ENCODE measurements around the gene IWS1. TPM values are rescaled to one million over a fixed set of nuclear protein-coding genes. Genes with fewer than 3 reads are reported as not detected.

IWS1 gene
- total RNA-seq, 2 donors from 2014 or later: 91.4 to 107 TPM

GRCh38 chr2:127552846-127553245 is 26.6 kb upstream of the IWS1 start:
- Histone ChIP-seq H3K4me1 (ENCODE audit: control insufficient read depth, insufficient read depth, low read length) (no peaks in the 10 kb centered on the region), H3K9me3 (ENCODE audit: control insufficient read depth, low read length) (peaks cover 15% of the 10 kb centered on the region), H3K36me3 (ENCODE audit: control insufficient read depth, insufficient read depth, low read length) (no peaks in the 10 kb centered on the region), H3K9ac (ENCODE audit: extremely low read depth, low read length, poor library complexity, severe bottlenecking) (no peak overlapping the region), H3K4me3 (ENCODE audit: low read length) (no peak overlapping the region), H3K27ac (ENCODE audit: low read depth, low read length) (no peak overlapping the region), H3K27me3 (ENCODE audit: control insufficient read depth, insufficient read depth, low read length, poor library complexity, severe bottlenecking) (peaks cover 5% of the 10 kb centered on the region)
- Mint-ChIP-seq H3K4me3 (no peak overlapping the region), H3K36me3 (ENCODE audit: low read depth) (no peaks in the 10 kb centered on the region), H3K4me1 (peaks cover 7% of the 10 kb centered on the region), H3K27me3 (ENCODE audit: insufficient read depth) (peaks cover 6% of the 10 kb centered on the region), H3K27ac (no peak overlapping the region), H3K9me3 (peaks cover 10% of the 10 kb centered on the region)
- TF ChIP-seq CTCF (conservative IDR thresholded peaks at IDR 0.05): no peak
- no peak for DNase-seq
- 91 to 100% methylated on average over 1 to 2 of the region's 2 CpGs for WGBS, 2 experiments (ENCODE audit: insufficient coverage in 1 of 2, insufficient read length in 1 of 2)

GRCh38 chr2:127552336-127552735 is 26.0 kb upstream of the IWS1 start:
- DNase-seq: no peak
- TF ChIP-seq CTCF (conservative IDR thresholded peaks at IDR 0.05): no peak

DNA sequence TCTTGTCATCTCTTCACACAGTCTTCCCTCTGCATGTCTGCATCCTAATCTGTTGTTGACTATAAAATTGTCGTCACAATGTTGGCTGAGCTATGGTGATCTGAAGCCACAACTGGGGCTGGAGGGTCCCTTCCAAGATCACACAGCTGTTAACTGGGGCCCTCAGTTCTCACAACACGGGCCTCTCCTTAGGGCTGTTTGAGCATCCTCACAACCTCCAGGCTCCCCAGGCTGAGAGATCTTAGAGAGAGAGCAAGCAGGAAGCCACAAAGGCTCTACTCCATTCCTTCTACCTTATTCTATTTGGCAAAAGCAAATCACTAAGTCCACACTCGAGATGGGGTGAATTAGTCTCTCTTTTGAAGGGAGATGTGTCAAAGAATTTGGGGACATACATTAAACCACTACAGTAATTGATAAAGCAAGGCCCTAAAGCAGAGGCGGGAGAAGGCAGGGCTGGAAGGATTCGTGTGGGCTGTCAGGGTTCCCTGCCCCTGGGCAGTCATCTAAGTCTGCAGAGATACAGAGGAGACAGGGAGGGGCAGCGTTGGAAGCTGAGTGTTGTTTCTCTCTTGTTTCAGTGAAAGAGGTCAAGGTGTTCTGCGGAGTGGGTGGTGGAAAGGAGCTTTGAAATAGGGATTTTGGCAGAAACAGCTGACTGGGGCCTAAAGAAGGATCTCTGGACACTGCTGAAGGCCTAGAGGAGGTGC is 25.1 kb upstream of the IWS1 start:
- Histone ChIP-seq H3K36me3 (ENCODE audit: control insufficient read depth, insufficient read depth, low read length) (no peaks in the 10 kb centered on the region), H3K27me3 (ENCODE audit: control insufficient read depth, insufficient read depth, low read length, poor library complexity, severe bottlenecking) (peaks cover 17% of the 10 kb centered on the region), H3K4me1 (ENCODE audit: control insufficient read depth, insufficient read depth, low read length) (no peaks in the 10 kb centered on the region), H3K9ac (ENCODE audit: extremely low read depth, low read length, poor library complexity, severe bottlenecking) (no peak overlapping the region), H3K4me3 (ENCODE audit: low read length) (no peak overlapping the region), H3K27ac (ENCODE audit: low read depth, low read length) (no peak overlapping the region), H3K9me3 (ENCODE audit: control insufficient read depth, low read length) (peaks cover 11% of the 10 kb centered on the region)
- WGBS, 2 experiments (ENCODE audit: insufficient coverage in 1 of 2, insufficient read length in 1 of 2): 86 to 95% methylated on average over 3 to 7 of the region's 7 CpGs
- Mint-ChIP-seq H3K27ac (no peak overlapping the region), H3K4me3 (no peak overlapping the region), H3K36me3 (ENCODE audit: low read depth) (no peaks in the 10 kb centered on the region), H3K4me1 (peaks cover 1% of the 10 kb centered on the region), H3K27me3 (ENCODE audit: insufficient read depth) (peaks cover 19% of the 10 kb centered on the region), H3K9me3 (peaks cover 1% of the 10 kb centered on the region)
- no peak for DNase-seq
- TF ChIP-seq CTCF (conservative IDR thresholded peaks at IDR 0.05): no peak

More at GRCh38 chr2:127552336-127552735, 26.0 kb upstream of the IWS1 start:
- 87 to 93% methylated on average over 5 to 6 of the region's 6 CpGs for WGBS, 2 experiments (ENCODE audit: insufficient coverage in 1 of 2, insufficient read length in 1 of 2)
- Mint-ChIP-seq H3K9me3 (peaks cover 10% of the 10 kb centered on the region), H3K4me1 (peaks cover 7% of the 10 kb centered on the region), H3K27me3 (ENCODE audit: insufficient read depth) (peaks cover 9% of the 10 kb centered on the region), H3K36me3 (ENCODE audit: low read depth) (no peaks in the 10 kb centered on the region), H3K27ac (no peak overlapping the region), H3K4me3 (no peak overlapping the region)
- Histone ChIP-seq H3K27me3 (ENCODE audit: control insufficient read depth, insufficient read depth, low read length, poor library complexity, severe bottlenecking) (peaks cover 8% of the 10 kb centered on the region), H3K36me3 (ENCODE audit: control insufficient read depth, insufficient read depth, low read length) (no peaks in the 10 kb centered on the region), H3K9me3 (ENCODE audit: control insufficient read depth, low read length) (peaks cover 14% of the 10 kb centered on the region), H3K27ac (ENCODE audit: low read depth, low read length) (no peak overlapping the region), H3K4me1 (ENCODE audit: control insufficient read depth, insufficient read depth, low read length) (no peaks in the 10 kb centered on the region), H3K9ac (ENCODE audit: extremely low read depth, low read length, poor library complexity, severe bottlenecking) (no peak overlapping the region), H3K4me3 (ENCODE audit: low read length) (no peak overlapping the region)
